Panc1 (cell line): Measurements from ENCODE around the gene HTRA3. TPM values are rescaled to one million over a fixed set of nuclear protein-coding genes. Genes with fewer than 3 reads are reported as not detected.

Experiments used
- ATAC-seq: fragments of 200-7000 bp; cut with Tn5 transposase; 2 replicates; pipeline ENCODE4 v1.9.1; 2020; ENCODE audit warnings: mild to moderate bottlenecking, moderate library complexity
- BruUV-seq: library from RNA; stranded (reverse); fragments of 400-500 nt; replicated peaks from 2 replicates; lab custom pipeline; 2021; lab: Mats Ljungman, UMichigan
- CTCF ChIA-PET: fragments of 300-600 bp; sonication (Branson Sonifier 250); formaldehyde crosslinking; loops from one replicate; lab custom pipeline; 2022; ENCODE audit warnings: antibody characterized with exemption; lab: Charles Lee
- POLR2A ChIA-PET: fragments of 300-600 bp; sonication (Branson Sonifier 250); formaldehyde crosslinking; loops from one replicate; lab custom pipeline; 2022; ENCODE audit warnings: antibody characterized with exemption; lab: Charles Lee
- DNase-seq: peaks from one replicate; pipeline ENCODE4 v3.0.0-alpha.2; 2010; ENCODE audit warnings: low read depth, low spot score
- H3K27ac ChIP-seq: 2 replicates; pipeline ENCODE4 v1.5.1; 2011; ENCODE audit warnings: mild to moderate bottlenecking, low read length, inconsistent platforms
- H3K27me3 ChIP-seq: fragments of 200-500 bp; sonication (Bioruptor generic); 2 replicates; pipeline ENCODE4 v1.6.0; 2014; ENCODE audit warnings: low read length, inconsistent platforms; ENCODE audit not compliant: control insufficient read depth, insufficient read depth
- H3K36me3 ChIP-seq: fragments of 200-500 bp; sonication (Bioruptor generic); 2 replicates; pipeline ENCODE4 v1.5.1; 2014; ENCODE audit warnings: inconsistent platforms, mild to moderate bottlenecking, low read length, moderate library complexity; ENCODE audit not compliant: control insufficient read depth, insufficient read depth
- H3K4me1 ChIP-seq: 2 replicates; pipeline ENCODE4 v1.5.1; 2011; ENCODE audit warnings: inconsistent platforms, mild to moderate bottlenecking, low read length, moderate library complexity; ENCODE audit not compliant: control insufficient read depth, insufficient read depth
- H3K4me3 ChIP-seq, 2 experiments: 2 replicates each; pipeline ENCODE4 v1.5.1; 2011 to 2012; ENCODE audit warnings: low read depth in 2 of 2, low read length in 2 of 2, mild to moderate bottlenecking in 2 of 2, inconsistent platforms in 1 of 2, moderate library complexity in 1 of 2
- H3K9me3 ChIP-seq: fragments of 200-500 bp; sonication (Bioruptor generic); 2 replicates; pipeline ENCODE4 v1.5.1; 2014; ENCODE audit warnings: low read depth, mild to moderate bottlenecking, inconsistent platforms, low read length, moderate library complexity; ENCODE audit not compliant: control insufficient read depth, insufficient read depth
- POLR2AphosphoS5 ChIP-seq: IDR thresholded peaks from 2 replicates; pipeline ENCODE4 v1.6.1; 2012; ENCODE audit warnings: mild to moderate bottlenecking, low read depth, low read length, moderate library complexity
- SIN3A ChIP-seq: IDR thresholded peaks from 2 replicates; pipeline ENCODE4 v1.6.1; 2012; ENCODE audit warnings: low read depth, mild to moderate bottlenecking, low read length, moderate library complexity, borderline replicate concordance; ENCODE audit not compliant: insufficient read depth
- TCF7L2 ChIP-seq: IDR thresholded peaks from 2 replicates; pipeline ENCODE4 v1.6.1; 2011; ENCODE audit warnings: mild to moderate bottlenecking, low read depth, low read length, inconsistent platforms
- in situ Hi-C: cut with HindIII; loops from 2 replicates; pipeline ENCODE4 v1.10.0; 2016; ENCODE audit warnings: low sequenced_read_pairs, low pct_unique_long_range_greater_than_20kb
- intact Hi-C: fragments of 100-400 bp; cut with micrococcal nuclease; formaldehyde crosslinking; loops from one replicate; pipeline ENCODE4 v1.10.0; 2022; ENCODE audit not compliant: unreplicated experiment
- total RNA-seq: library from RNA; stranded (reverse); gene quantifications from one replicate; pipeline ENCODE4 v1.2.1, GENCODE V29; 2021; ENCODE audit not compliant: unreplicated experiment
- TF ChIP-seq, protein P1 (sequence below), 2 experiments: IDR thresholded peaks; 2 replicates each; pipeline ENCODE4 v1.6.1; 2011 to 2012; ENCODE audit warnings: low read depth in 2 of 2, control low read depth in 1 of 2, low read length in 1 of 2, mild to moderate bottlenecking in 1 of 2, moderate library complexity in 1 of 2; ENCODE audit not compliant: insufficient read depth in 1 of 2
- TF ChIP-seq, protein P2 (sequence below): fragments of 450-650 bp; IDR thresholded peaks from 2 replicates; pipeline ENCODE4 v1.5.1; 2017; ENCODE audit warnings: mild to moderate bottlenecking

The HTRA3 gene
- total RNA-seq, 1 experiment from 2014 or later, result 0.98 TPM

DNA sequence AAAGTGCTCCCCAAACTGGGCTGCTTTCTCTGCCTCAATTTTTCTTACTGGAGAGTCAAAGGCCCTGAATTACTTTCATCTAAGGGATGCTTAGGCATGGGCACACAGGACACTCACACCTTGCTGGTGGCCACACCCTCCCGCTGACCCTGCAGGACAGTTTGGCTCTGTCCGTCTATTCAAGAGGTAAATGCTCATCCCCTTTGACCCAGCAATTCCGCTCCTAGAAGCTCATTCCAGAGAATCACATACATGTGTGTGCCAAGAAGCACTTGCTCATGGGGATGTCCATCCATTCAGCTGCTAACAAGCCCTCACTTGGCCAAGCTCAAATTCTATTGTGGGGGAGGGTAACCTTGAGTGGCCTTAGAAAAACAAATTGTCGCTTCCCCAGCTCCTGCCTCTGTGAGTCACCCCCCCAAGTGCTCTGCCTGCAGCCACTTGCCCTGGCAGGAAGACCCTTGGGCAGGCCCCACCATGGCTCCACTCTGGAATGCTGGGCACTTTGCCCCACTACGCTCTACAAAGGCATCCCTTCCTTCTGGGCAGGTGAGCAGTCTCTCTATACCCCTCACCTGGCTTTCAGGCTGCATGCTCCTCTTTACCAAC lies 54.5 kb downstream of the HTRA3 start:
- no peak for ATAC-seq
- Histone ChIP-seq H3K27ac (no peak overlapping the region), H3K36me3 (no peaks in the 10 kb centered on the region), H3K4me3 (no peak overlapping the region), H3K4me1 (no peaks in the 10 kb centered on the region), H3K9me3 (no peaks in the 10 kb centered on the region), H3K27me3 (no peaks in the 10 kb centered on the region)
- no peak for DNase-seq
- intact Hi-C loops (no loop called here), in situ Hi-C loops (no loop called here)
- CTCF ChIA-PET, result no interaction called here
- POLR2A ChIA-PET, result no interaction called here
- TF ChIP-seq, protein P1, sequence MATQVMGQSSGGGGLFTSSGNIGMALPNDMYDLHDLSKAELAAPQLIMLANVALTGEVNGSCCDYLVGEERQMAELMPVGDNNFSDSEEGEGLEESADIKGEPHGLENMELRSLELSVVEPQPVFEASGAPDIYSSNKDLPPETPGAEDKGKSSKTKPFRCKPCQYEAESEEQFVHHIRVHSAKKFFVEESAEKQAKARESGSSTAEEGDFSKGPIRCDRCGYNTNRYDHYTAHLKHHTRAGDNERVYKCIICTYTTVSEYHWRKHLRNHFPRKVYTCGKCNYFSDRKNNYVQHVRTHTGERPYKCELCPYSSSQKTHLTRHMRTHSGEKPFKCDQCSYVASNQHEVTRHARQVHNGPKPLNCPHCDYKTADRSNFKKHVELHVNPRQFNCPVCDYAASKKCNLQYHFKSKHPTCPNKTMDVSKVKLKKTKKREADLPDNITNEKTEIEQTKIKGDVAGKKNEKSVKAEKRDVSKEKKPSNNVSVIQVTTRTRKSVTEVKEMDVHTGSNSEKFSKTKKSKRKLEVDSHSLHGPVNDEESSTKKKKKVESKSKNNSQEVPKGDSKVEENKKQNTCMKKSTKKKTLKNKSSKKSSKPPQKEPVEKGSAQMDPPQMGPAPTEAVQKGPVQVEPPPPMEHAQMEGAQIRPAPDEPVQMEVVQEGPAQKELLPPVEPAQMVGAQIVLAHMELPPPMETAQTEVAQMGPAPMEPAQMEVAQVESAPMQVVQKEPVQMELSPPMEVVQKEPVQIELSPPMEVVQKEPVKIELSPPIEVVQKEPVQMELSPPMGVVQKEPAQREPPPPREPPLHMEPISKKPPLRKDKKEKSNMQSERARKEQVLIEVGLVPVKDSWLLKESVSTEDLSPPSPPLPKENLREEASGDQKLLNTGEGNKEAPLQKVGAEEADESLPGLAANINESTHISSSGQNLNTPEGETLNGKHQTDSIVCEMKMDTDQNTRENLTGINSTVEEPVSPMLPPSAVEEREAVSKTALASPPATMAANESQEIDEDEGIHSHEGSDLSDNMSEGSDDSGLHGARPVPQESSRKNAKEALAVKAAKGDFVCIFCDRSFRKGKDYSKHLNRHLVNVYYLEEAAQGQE (IDR thresholded peaks at IDR 0.05; ENCODE audit: insufficient read depth in 1 of 2, low read depth in 2 of 2, low read length in 1 of 2), result no peak
- TF ChIP-seq, protein P2, sequence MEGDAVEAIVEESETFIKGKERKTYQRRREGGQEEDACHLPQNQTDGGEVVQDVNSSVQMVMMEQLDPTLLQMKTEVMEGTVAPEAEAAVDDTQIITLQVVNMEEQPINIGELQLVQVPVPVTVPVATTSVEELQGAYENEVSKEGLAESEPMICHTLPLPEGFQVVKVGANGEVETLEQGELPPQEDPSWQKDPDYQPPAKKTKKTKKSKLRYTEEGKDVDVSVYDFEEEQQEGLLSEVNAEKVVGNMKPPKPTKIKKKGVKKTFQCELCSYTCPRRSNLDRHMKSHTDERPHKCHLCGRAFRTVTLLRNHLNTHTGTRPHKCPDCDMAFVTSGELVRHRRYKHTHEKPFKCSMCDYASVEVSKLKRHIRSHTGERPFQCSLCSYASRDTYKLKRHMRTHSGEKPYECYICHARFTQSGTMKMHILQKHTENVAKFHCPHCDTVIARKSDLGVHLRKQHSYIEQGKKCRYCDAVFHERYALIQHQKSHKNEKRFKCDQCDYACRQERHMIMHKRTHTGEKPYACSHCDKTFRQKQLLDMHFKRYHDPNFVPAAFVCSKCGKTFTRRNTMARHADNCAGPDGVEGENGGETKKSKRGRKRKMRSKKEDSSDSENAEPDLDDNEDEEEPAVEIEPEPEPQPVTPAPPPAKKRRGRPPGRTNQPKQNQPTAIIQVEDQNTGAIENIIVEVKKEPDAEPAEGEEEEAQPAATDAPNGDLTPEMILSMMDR, result no peak
- TF ChIP-seq SIN3A (no peak), POLR2AphosphoS5 (no peak), TCF7L2 (no peak)
- BruUV-seq, result no TSS peak

DNA sequence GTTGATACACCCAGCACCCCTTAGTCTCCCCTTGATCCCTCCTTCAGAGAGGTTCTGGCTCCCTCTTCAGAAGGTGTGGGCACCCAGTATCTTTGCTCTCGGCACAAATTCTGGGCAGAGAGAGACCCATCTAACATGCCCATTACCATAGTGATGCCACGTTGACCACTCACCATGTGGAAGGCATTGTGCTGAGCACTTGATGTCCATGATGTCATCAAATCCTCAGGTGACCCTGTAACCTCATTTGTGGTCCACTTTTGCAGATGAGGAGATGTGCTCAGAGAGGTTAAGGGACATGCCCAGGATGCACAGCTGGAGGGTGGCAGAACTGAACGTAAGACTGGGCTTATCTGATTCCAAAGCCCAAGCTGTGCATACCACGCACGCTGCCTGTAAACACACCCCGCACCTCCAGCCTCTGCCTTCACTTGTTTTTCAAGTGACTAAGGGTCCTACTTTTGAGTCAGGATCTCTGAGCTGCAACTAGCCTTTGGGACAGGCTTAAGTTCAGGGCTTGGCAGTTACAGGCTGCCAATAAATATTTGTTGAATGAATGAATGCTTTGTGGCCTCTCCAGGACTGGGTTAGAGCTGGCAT lies 55.2 kb downstream of the HTRA3 start:
- no peaks in the 10 kb centered on the region for H3K4me1 ChIP-seq
- H3K9me3 ChIP-seq, result no peaks in the 10 kb centered on the region
- no peak overlapping the region for H3K4me3 ChIP-seq
- no peak for ATAC-seq
- H3K36me3 ChIP-seq, result no peaks in the 10 kb centered on the region
- no peaks in the 10 kb centered on the region for H3K27me3 ChIP-seq
- H3K27ac ChIP-seq, result no peak overlapping the region
- no peak for DNase-seq
- ChIA-PET POLR2A (no interaction called here), CTCF (no interaction called here)
- in situ Hi-C loops (no loop called here), intact Hi-C loops (no loop called here)
- BruUV-seq, result no TSS peak
- TF ChIP-seq, protein P2, result no peak
- TF ChIP-seq, protein P1 (IDR thresholded peaks at IDR 0.05; ENCODE audit: insufficient read depth in 1 of 2, low read depth in 2 of 2, low read length in 1 of 2), result no peak
- TF ChIP-seq POLR2AphosphoS5 (no peak), TCF7L2 (no peak), SIN3A (no peak)
